NCI-H2081 (cell line): Measurements from ENCODE around the gene ESPNL.

Experiments
- DNase-seq, 2 experiments: peaks; one replicate each; lab custom pipeline; 2025; lab: John Stamatoyannopoulos, UW

Gene ESPNL

GRCh38 chr2:238079874-238080327 is 20.2 kb upstream of the ESPNL start:
- no peak for DNase-seq

- no peak for DNase-seq
Observed at GRCh38 chr2:238080518-238080917, 19.6 kb upstream of the ESPNL start.

GRCh38 chr2:238081150-238081549 is 19.0 kb upstream of the ESPNL start:
- no peak for DNase-seq

- DNase-seq = no peak
Observed at GRCh38 chr2:238081561-238081960, 18.6 kb upstream of the ESPNL start.

GRCh38 chr2:238082151-238082550 is 18.0 kb upstream of the ESPNL start:
- DNase-seq = no peak

- no peak for DNase-seq
Observed at GRCh38 chr2:238082827-238083226, 17.3 kb upstream of the ESPNL start.

- DNase-seq = no peak
Observed at GRCh38 chr2:238083919-238084318, 16.2 kb upstream of the ESPNL start.

GRCh38 chr2:238084761-238085160 is 15.4 kb upstream of the ESPNL start:
- DNase-seq = no peak

- no peak for DNase-seq
Observed at GRCh38 chr2:238085899-238086298, 14.2 kb upstream of the ESPNL start.

- DNase-seq = no peak
Observed at GRCh38 chr2:238087211-238087610, 12.9 kb upstream of the ESPNL start.

- no peak for DNase-seq
Observed at GRCh38 chr2:238090887-238091286, 9.3 kb upstream of the ESPNL start.

GRCh38 chr2:238091436-238092060 is 8.6 kb upstream of the ESPNL start:
- DNase-seq = no peak

- DNase-seq = no peak
Observed at GRCh38 chr2:238092486-238093035, 7.6 kb upstream of the ESPNL start.

GRCh38 chr2:238093181-238094140 is 6.7 kb upstream of the ESPNL start:
- DNase-seq = no peak

- DNase-seq = no peak
Observed at GRCh38 chr2:238094438-238095022, 5.6 kb upstream of the ESPNL start.

GRCh38 chr2:238095143-238095542 is 5.0 kb upstream of the ESPNL start:
- no peak for DNase-seq

- peak in 1 of 2 experiments; percentile 60 for DNase-seq
Observed at GRCh38 chr2:238096311-238097011, 3.7 kb upstream of the ESPNL start.

GRCh38 chr2:238097201-238097987 is 2.7 kb upstream of the ESPNL start:
- DNase-seq = no peak

GRCh38 chr2:238097988-238098871 is 1.9 kb upstream of the ESPNL start:
- no peak for DNase-seq
